Keratinocyte (primary cell): ENCODE results near the gene ZYG11A.
A peak's percentile ranks its signal among the peaks of the same experiment; 100 is the strongest.

ENCODE experiments used
- CTCF ChIP-seq, 3 experiments: IDR thresholded peaks in 1 of 3; conservative IDR thresholded peaks in 1 of 3; optimal IDR thresholded peaks in 1 of 3; 2 replicates in 2 of 3; 3 replicates in 1 of 3; pipeline versions ENCODE3 to v1.5.1; 2011; ENCODE audit warnings: low read length in 3 of 3, mild to moderate bottlenecking in 3 of 3, moderate library complexity in 2 of 3, control low read depth in 1 of 3, inconsistent platforms in 1 of 3; ENCODE audit not compliant: insufficient read depth in 2 of 3; ENCODE audit errors: extremely low read depth in 1 of 3
- EZH2 ChIP-seq: IDR thresholded peaks from one replicate; pipeline ENCODE4 v1.6.1; 2012; ENCODE audit warnings: inconsistent platforms, mild to moderate bottlenecking, low read length, moderate library complexity

- TF ChIP-seq CTCF (optimal IDR thresholded peaks at IDR 0.05 in 1 of 3, IDR thresholded peaks at IDR 0.05 in 1 of 3, conservative IDR thresholded peaks at IDR 0.05 in 1 of 3; ENCODE audit: extremely low read depth in 1 of 3, insufficient read depth in 2 of 3, low read length in 3 of 3) (peak in 2 of 3 experiments; percentile 42 to 47), EZH2 (peak; percentile 47)
Measured at GRCh38 chr1:52842643-52843310, at the start of gene ZYG11A.
